ENCODE measurements around the gene DNAJB11. TPM values are rescaled to one million over a fixed set of nuclear protein-coding genes. Genes with fewer than 3 reads are reported as not detected.
"Not testable (repeated sequence)": the region's sequence is repeated elsewhere in the genome, so short reads cannot be mapped to it uniquely, and the experiment has no call there.

DNAJB11 gene
- total RNA-seq, 4 donors from 2014 or later: 39.5 to 65.3 (median 47.3) TPM

GRCh38 chr3:186524616-186525015 lies 45.9 kb upstream of the DNAJB11 start:
- 80 to 91% methylated on average over 4 to 6 of the region's 6 CpGs for WGBS, 2 donors
- no peak for DNase-seq
- TF ChIP-seq POLR2A (IDR thresholded peaks at IDR 0.05) (no peak), CTCF (IDR thresholded peaks at IDR 0.05) (no peak)
- Histone ChIP-seq H3K4me3 (no peak overlapping the region), H3K4me1 (no peaks in the 10 kb centered on the region), H3K36me3 (no peaks in the 10 kb centered on the region), H3K27ac (no peak overlapping the region), H3K9me3 (no peaks in the 10 kb centered on the region), H3K27me3 (peaks cover 0 to 54% (median 0%) of the 10 kb centered on the region in 4 donors)
- intact Hi-C loops (cut with DNase I): no loop called here

- DNase-seq: no peak
- Histone ChIP-seq H3K36me3 (no peaks in the 10 kb centered on the region), H3K9me3 (no peaks in the 10 kb centered on the region), H3K27ac (no peak overlapping the region), H3K27me3 (peaks cover 0 to 47% (median 0%) of the 10 kb centered on the region in 4 donors), H3K4me3 (no peak overlapping the region), H3K4me1 (no peaks in the 10 kb centered on the region)
- WGBS, 2 donors: 57 to 61% methylated on average over 9 of the region's 9 CpGs
- intact Hi-C loops (cut with DNase I): no loop called here
- TF ChIP-seq POLR2A (IDR thresholded peaks at IDR 0.05) (no peak), CTCF (IDR thresholded peaks at IDR 0.05) (no peak)
These were observed 44.9 kb upstream of the DNAJB11 start for GRCh38 chr3:186525369-186526255.

GRCh38 chr3:186526256-186526606 lies 44.3 kb upstream of the DNAJB11 start:
- intact Hi-C loops (cut with DNase I): no loop called here
- TF ChIP-seq CTCF (IDR thresholded peaks at IDR 0.05) (no peak), POLR2A (IDR thresholded peaks at IDR 0.05) (no peak)

GRCh38 chr3:186529201-186529999 lies 41.1 kb upstream of the DNAJB11 start:
- no peak overlapping the region for H3K27ac ChIP-seq
- no peaks in the 10 kb centered on the region for H3K9me3 ChIP-seq
- no peak for TF ChIP-seq CTCF (IDR thresholded peaks at IDR 0.05)
- TF ChIP-seq POLR2A (IDR thresholded peaks at IDR 0.05): no peak
- H3K27me3 ChIP-seq: peaks cover 0 to 13% (median 0%) of the 10 kb centered on the region in 4 donors
- no peak for DNase-seq
- H3K4me3 ChIP-seq: no peak overlapping the region
- intact Hi-C loops (cut with DNase I): no loop called here
- no peaks in the 10 kb centered on the region for H3K36me3 ChIP-seq
- WGBS, 2 donors: 69 to 82% methylated on average over 11 of the region's 11 CpGs
- H3K4me1 ChIP-seq: no peaks in the 10 kb centered on the region

More at GRCh38 chr3:186526256-186526606, 44.3 kb upstream of the DNAJB11 start:
- Histone ChIP-seq H3K4me3 (no peak overlapping the region), H3K4me1 (no peaks in the 10 kb centered on the region), H3K9me3 (no peaks in the 10 kb centered on the region), H3K27me3 (peaks cover 0 to 41% (median 0%) of the 10 kb centered on the region in 4 donors), H3K36me3 (no peaks in the 10 kb centered on the region), H3K27ac (no peak overlapping the region)
- no peak for DNase-seq
- WGBS, 2 donors: 74 to 78% methylated on average over 6 of the region's 6 CpGs

- H3K36me3 ChIP-seq: no peaks in the 10 kb centered on the region
- TF ChIP-seq CTCF (IDR thresholded peaks at IDR 0.05) (no peak), POLR2A (IDR thresholded peaks at IDR 0.05) (no peak)
- H3K27ac ChIP-seq: no peak overlapping the region
- DNase-seq: no peak
- H3K9me3 ChIP-seq: no peaks in the 10 kb centered on the region
- intact Hi-C loops (cut with DNase I): no loop called here
- H3K4me1 ChIP-seq: no peaks in the 10 kb centered on the region
- H3K27me3 ChIP-seq: peaks cover 0 to 13% (median 0%) of the 10 kb centered on the region in 4 donors
- no peak overlapping the region for H3K4me3 ChIP-seq
These were observed 40.1 kb upstream of the DNAJB11 start for GRCh38 chr3:186530415-186530814.

- H3K4me1 ChIP-seq; DNase-seq; H3K36me3 ChIP-seq; intact Hi-C loops (cut with DNase I); H3K4me3 ChIP-seq; H3K27me3 ChIP-seq; H3K27ac ChIP-seq; H3K9me3 ChIP-seq: not testable (repeated sequence)
- WGBS, 2 donors: 92 to 100% methylated on average over 3 of the region's 3 CpGs
These were observed 38.8 kb upstream of the DNAJB11 start for GRCh38 chr3:186531694-186532093.
